ENCODE data around the gene PRKCE. TPM values are rescaled to one million over a fixed set of nuclear protein-coding genes. Genes with fewer than 3 reads are reported as not detected.

Gene PRKCE
- total RNA-seq, 2 donors from 2014 or later: 7.3 to 20.8 TPM

DNA sequence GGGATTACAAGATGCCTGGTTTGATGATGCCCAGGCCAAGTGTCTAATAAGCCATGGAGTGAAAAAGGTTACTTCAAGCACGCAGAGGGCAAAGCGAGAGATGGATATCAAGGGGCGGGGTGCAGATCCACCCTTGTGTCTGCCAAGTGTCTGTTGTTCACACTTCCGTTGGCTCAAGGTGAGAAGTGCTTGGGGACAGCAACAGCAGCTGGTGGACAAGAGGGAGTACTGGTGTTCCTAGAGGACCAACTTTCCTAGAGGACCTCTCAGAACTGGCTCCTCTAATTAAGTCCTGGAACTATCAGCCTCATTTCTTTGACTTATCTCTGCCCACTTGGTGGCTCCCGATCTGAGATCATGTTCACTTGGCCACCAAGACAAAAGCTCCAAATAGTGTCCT is 299.1 kb downstream of the PRKCE start:
- no peaks in the 10 kb centered on the region for H3K27me3 ChIP-seq
- intact Hi-C loops (cut with DNase I): no loop called here
- H3K4me1 ChIP-seq: no peaks in the 10 kb centered on the region
- no peak overlapping the region for H3K27ac ChIP-seq
- no peaks in the 10 kb centered on the region for H3K36me3 ChIP-seq (replicated peaks in 1 of 2; ENCODE audit: insufficient read depth in 1 of 2, low read depth in 2 of 2)
- WGBS, 2 donors: 83 to 94% methylated on average over 4 to 5 of the region's 5 CpGs
- ATAC-seq (no peak), DNase-seq (no peak)
- TF ChIP-seq POLR2A (IDR thresholded peaks at IDR 0.05): no peak
- TF ChIP-seq, protein P1, sequence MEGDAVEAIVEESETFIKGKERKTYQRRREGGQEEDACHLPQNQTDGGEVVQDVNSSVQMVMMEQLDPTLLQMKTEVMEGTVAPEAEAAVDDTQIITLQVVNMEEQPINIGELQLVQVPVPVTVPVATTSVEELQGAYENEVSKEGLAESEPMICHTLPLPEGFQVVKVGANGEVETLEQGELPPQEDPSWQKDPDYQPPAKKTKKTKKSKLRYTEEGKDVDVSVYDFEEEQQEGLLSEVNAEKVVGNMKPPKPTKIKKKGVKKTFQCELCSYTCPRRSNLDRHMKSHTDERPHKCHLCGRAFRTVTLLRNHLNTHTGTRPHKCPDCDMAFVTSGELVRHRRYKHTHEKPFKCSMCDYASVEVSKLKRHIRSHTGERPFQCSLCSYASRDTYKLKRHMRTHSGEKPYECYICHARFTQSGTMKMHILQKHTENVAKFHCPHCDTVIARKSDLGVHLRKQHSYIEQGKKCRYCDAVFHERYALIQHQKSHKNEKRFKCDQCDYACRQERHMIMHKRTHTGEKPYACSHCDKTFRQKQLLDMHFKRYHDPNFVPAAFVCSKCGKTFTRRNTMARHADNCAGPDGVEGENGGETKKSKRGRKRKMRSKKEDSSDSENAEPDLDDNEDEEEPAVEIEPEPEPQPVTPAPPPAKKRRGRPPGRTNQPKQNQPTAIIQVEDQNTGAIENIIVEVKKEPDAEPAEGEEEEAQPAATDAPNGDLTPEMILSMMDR (IDR thresholded peaks at IDR 0.05): no peak
- no peak overlapping the region for H3K4me3 ChIP-seq
- no peaks in the 10 kb centered on the region for H3K9me3 ChIP-seq

DNA sequence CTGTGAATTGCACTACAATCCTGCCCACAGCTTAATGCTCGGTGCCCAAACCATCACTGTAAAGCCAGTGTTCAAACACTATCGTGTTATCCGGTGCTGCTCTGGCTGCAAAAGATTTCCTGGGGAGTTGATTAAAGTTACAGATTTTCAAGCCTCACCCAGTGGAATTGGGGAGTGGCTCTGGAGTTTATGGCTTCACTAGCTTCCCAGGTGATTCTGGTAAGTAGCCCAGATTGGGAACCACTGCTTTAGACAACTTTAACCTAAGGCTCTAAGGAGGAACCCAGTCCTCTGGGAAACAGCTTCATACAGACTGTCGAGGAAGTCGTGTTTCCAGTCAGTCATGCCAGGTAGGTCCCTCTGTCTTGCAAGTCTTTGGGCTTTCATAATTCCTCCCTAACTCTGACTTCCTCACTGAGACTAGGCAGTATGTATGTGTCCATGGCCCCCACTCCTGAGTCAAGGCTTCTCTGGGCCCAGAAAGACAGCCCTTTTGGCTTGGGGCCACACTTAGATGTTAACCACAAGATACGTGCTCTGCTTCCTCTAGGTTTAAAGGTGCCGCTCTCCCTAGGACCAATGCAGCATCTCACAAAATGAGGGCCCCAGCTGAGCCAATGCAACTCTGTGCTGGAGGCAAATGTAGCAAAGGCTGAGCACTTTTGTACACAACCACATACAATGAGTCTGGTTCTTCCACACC is 299.7 kb downstream of the PRKCE start:
- no peak for DNase-seq
- intact Hi-C loops (cut with DNase I): no loop called here
- H3K27ac ChIP-seq: no peak overlapping the region
- ATAC-seq: no peak
- no peak for TF ChIP-seq POLR2A (IDR thresholded peaks at IDR 0.05)
- TF ChIP-seq, protein P1 (IDR thresholded peaks at IDR 0.05): no peak
- H3K4me1 ChIP-seq: no peaks in the 10 kb centered on the region
- 84 to 93% methylated on average over 7 of the region's 7 CpGs for WGBS, 2 donors
- H3K9me3 ChIP-seq: no peaks in the 10 kb centered on the region
- H3K27me3 ChIP-seq: no peaks in the 10 kb centered on the region
- no peaks in the 10 kb centered on the region for H3K36me3 ChIP-seq (replicated peaks in 1 of 2; ENCODE audit: insufficient read depth in 1 of 2, low read depth in 2 of 2)
- H3K4me3 ChIP-seq: no peak overlapping the region

DNA sequence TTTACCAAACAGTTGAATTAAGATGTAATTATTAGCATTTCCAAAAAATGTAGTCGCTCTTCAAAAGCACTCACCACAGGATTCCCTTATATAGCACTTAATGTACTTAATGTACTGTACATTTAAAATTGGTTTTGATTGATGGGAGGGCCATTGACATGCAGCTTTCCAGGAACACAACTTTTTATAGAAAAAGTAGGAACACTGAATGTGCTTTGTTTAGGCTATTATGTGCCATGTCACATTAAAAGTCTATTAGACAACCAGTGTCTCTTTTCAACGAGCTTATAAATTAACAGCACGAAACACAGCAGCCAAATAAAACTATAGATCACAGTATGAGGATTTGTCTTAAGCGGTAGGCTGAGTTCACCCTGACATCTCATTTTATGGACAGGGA is 301.1 kb downstream of the PRKCE start:
- no peak for ATAC-seq
- TF ChIP-seq, protein P1 (IDR thresholded peaks at IDR 0.05): no peak
- no peak for TF ChIP-seq POLR2A (IDR thresholded peaks at IDR 0.05)
- 89% methylated on average over 4 of the region's 4 CpGs for WGBS, 2 donors

DNA sequence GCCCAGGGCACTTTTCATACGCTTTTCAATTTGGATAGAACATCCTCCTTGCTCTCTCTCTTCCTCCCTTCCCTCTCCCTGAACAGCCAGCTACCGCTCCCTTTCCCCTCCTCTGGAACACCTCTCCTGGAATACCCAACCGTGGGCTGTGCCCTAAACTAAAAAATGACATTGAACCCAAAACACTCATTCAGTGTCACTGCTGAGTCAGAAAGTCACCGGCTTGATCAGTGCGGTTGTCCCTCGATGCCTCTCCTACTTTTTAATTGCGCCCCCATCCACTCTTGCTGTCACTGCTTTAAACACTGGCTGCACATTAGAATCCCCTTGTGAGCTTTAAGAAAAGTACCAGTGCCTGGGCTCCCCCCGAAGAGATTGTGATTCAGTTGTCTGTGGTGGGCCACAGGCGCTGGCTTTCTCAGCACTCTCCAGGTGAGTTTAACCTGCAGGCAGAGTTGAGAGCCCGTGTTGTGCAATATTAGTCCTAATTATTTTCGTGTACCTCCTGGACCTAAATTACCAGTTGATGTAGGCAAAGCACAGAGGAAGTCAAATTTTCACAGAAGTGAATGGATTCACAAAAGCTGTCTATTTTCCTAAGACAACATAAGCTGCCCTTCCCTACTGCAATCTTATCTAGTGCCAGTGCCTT is 302.0 kb downstream of the PRKCE start:
- Histone ChIP-seq H3K4me1 (no peaks in the 10 kb centered on the region), H3K27me3 (no peaks in the 10 kb centered on the region), H3K9me3 (no peaks in the 10 kb centered on the region), H3K27ac (no peak overlapping the region), H3K4me3 (no peak overlapping the region), H3K36me3 (replicated peaks in 1 of 2; ENCODE audit: insufficient read depth in 1 of 2, low read depth in 2 of 2) (no peaks in the 10 kb centered on the region)
- 81 to 85% methylated on average over 11 of the region's 11 CpGs for WGBS, 2 donors
- DNase-seq: no peak
- intact Hi-C loops (cut with DNase I): no loop called here
- no peak for TF ChIP-seq POLR2A (IDR thresholded peaks at IDR 0.05)
- no peak for ATAC-seq

More for the DNA sequence above, 301.1 kb downstream of the PRKCE start:
- H3K9me3 ChIP-seq: no peaks in the 10 kb centered on the region
- intact Hi-C loops (cut with DNase I): no loop called here
- no peaks in the 10 kb centered on the region for H3K36me3 ChIP-seq (replicated peaks in 1 of 2; ENCODE audit: insufficient read depth in 1 of 2, low read depth in 2 of 2)
- DNase-seq: no peak
- no peaks in the 10 kb centered on the region for H3K4me1 ChIP-seq
- H3K27me3 ChIP-seq: no peaks in the 10 kb centered on the region
- no peak overlapping the region for H3K27ac ChIP-seq
- no peak overlapping the region for H3K4me3 ChIP-seq

DNA sequence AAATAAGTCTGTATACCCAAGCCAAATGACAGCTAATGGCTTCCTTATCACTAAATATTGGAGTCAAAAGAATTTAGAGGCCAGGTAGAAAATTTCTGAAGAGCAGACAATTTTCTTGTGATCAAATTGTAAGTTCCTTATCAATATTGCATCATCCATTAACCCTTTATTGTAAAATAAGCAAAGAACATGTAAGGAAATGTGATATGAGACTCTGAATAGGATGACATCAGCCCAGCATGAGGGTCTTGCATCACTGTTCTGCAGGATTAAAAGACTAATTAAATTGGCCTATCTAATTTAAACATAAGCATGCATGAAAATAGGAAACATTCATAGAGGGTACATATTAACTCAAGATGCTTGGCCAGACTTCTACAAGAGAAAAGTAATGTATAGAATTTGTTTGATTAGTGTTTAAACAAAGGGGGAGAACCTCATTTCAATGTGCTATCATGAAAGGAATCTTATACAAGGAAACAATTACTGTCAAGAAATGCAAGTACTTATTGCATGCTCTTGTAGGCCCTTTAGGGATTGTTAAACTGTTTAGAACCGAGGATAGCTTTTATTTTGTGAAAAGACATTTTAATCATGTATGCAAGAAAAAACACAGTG is 302.9 kb downstream of the PRKCE start:
- TF ChIP-seq, protein P1 (IDR thresholded peaks at IDR 0.05): no peak
- TF ChIP-seq POLR2A (IDR thresholded peaks at IDR 0.05): no peak
- Histone ChIP-seq H3K4me3 (no peak overlapping the region), H3K27me3 (no peaks in the 10 kb centered on the region), H3K9me3 (no peaks in the 10 kb centered on the region), H3K4me1 (peaks cover 5% of the 10 kb centered on the region), H3K36me3 (replicated peaks in 1 of 2; ENCODE audit: insufficient read depth in 1 of 2, low read depth in 2 of 2) (no peaks in the 10 kb centered on the region), H3K27ac (no peak overlapping the region)
- ATAC-seq: no peak
- 92 to 98% methylated on average over 1 of the region's 1 CpG for WGBS, 2 donors
- intact Hi-C loops (cut with DNase I): no loop called here
- no peak for DNase-seq

All from body of pancreas (tissue), 4 donors.